ENCODE measurements around the gene EPHB1.

The EPHB1 gene

DNA sequence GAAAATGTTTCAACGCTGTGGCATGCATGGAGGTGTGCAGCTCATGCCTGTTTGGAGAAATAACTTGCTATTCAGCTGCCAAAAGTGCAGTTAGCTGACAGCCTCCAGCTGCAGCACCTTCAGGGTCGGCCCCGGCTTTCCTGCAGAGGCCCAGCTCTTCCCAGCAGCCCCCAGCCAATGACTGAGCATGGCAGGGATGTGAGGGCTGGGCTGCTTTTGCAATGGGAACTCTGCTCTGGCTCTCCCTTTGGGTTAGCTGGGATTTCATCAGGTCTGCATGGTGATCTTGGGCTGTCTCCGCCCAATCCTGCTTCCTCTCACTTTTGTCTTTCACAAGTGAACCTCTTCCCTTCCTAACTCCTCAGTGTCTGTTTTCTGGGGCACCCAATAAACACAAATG is 396.6 kb downstream of the EPHB1 start:
- H3K9me3 Mint-ChIP-seq, result no peaks in the 10 kb centered on the region
- no peaks in the 10 kb centered on the region for H3K4me1 Mint-ChIP-seq (ENCODE audit: low read depth)
- no peaks in the 10 kb centered on the region for H3K36me3 Mint-ChIP-seq (ENCODE audit: low read depth)
- no peak overlapping the region for H3K4me3 Mint-ChIP-seq
- no peaks in the 10 kb centered on the region for H3K27me3 Mint-ChIP-seq
- H3K27ac Mint-ChIP-seq, result no peak overlapping the region

DNA sequence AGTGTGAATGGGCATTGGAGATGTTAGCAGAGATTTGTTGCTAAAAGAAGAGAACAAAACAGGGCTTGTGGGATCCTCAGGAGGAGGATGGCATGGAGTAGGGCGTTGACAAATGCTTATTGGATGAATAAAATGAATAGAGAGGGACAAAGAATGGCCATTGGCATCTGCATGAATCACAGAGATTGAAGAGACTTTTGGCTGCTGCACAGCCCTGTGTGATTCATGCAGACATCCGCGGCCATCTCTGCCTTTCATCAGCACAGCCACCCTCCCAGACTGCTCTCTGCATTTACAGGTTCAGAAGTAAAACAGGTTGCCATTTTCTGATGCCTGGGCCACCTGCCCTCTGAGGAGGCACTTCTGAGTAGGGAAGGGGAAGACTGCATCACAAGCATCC is 397.9 kb downstream of the EPHB1 start:
- H3K4me3 Mint-ChIP-seq, result no peak overlapping the region
- no peaks in the 10 kb centered on the region for H3K4me1 Mint-ChIP-seq (ENCODE audit: low read depth)
- H3K27ac Mint-ChIP-seq, result no peak overlapping the region
- H3K36me3 Mint-ChIP-seq (ENCODE audit: low read depth), result no peaks in the 10 kb centered on the region
- no peaks in the 10 kb centered on the region for H3K27me3 Mint-ChIP-seq
- H3K9me3 Mint-ChIP-seq, result no peaks in the 10 kb centered on the region

DNA sequence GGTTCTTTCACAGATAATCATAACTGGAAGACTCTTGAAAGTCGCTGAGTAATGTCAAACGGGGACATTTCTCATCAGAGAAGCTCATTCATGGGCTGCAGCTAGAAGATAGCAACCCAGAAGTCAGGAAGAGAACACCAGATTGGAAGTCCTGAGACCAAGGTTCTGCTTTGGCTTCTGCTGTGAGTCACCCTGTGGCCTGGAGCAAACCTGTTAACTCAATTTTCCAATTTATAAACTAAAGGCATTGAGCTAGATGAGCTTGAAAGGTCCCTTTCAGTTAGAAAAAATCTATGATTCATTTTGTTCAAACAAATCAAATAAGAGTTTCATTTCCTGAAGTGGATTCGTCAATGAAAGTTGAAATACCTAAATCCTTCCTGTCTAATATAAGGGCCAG is 402.2 kb downstream of the EPHB1 start:
- no peaks in the 10 kb centered on the region for H3K4me1 Mint-ChIP-seq (ENCODE audit: low read depth)
- H3K27ac Mint-ChIP-seq, result no peak overlapping the region
- no peaks in the 10 kb centered on the region for H3K27me3 Mint-ChIP-seq
- no peaks in the 10 kb centered on the region for H3K36me3 Mint-ChIP-seq (ENCODE audit: low read depth)
- no peaks in the 10 kb centered on the region for H3K9me3 Mint-ChIP-seq
- no peak overlapping the region for H3K4me3 Mint-ChIP-seq

DNA sequence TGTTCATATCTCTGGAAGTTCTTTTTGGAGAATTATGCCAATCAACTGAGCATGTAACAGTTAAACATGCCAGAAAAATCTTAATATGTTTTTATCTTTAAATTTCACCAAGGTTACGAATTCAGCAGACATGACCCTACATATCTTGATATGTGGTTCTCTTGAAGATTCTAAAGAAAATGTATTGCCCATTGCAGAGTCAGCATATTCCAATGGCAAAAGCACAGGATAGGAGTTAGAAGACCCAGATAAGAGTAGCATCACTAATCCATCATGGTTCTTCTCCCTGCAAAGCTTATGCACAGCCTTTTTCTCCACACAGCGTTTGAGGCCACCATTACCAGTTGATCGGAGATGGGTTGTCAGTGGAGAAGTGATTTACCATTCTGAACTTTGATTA is 402.8 kb downstream of the EPHB1 start:
- Mint-ChIP-seq H3K9me3 (peaks cover under 1% of the 10 kb centered on the region), H3K4me3 (no peak overlapping the region), H3K4me1 (ENCODE audit: low read depth) (no peaks in the 10 kb centered on the region), H3K27ac (no peak overlapping the region), H3K36me3 (ENCODE audit: low read depth) (no peaks in the 10 kb centered on the region), H3K27me3 (no peaks in the 10 kb centered on the region)

DNA sequence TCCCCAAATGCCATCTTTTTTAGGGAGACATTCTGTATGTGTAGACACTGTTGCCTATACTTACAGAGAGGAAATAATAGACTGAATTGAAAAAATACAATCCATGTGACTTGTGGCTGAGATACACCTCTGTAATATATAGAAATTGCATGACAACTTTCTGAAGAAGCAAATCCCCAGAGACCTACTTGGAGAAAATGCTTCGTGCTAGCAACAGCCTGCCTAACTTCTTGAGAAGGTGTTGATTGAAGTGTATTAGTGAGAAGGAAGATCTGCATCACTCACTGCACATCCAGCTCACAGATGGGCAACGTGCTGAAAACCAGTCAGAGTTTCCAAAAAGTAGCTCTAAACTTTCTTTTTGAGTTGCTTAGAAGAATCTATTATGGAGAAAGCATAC is 404.1 kb downstream of the EPHB1 start:
- H3K9me3 Mint-ChIP-seq, result peaks cover 3% of the 10 kb centered on the region
- H3K27me3 Mint-ChIP-seq, result no peaks in the 10 kb centered on the region
- H3K4me3 Mint-ChIP-seq, result no peak overlapping the region
- no peaks in the 10 kb centered on the region for H3K36me3 Mint-ChIP-seq (ENCODE audit: low read depth)
- no peak overlapping the region for H3K27ac Mint-ChIP-seq
- no peaks in the 10 kb centered on the region for H3K4me1 Mint-ChIP-seq (ENCODE audit: low read depth)

DNA sequence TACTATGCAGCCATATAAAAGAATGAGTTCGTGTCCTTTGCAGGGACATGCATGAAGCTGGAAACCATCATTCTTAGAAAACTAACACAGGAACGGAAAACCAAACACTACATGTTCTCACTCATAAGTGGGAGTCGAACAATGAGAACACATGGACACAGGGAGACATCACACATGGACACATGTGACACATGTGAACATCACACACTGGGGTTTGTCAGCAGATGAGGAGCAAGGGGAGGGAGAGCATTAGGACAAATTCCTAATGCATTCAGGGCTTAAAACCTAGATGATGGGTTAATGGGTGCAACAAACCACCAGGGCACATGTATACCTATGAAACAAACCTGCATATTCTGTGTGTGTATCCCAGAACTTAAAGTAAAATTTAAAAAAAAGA is 408.0 kb downstream of the EPHB1 start:
- peaks cover 7% of the 10 kb centered on the region for H3K9me3 Mint-ChIP-seq
- no peaks in the 10 kb centered on the region for H3K4me1 Mint-ChIP-seq (ENCODE audit: low read depth)
- H3K27ac Mint-ChIP-seq, result no peak overlapping the region
- H3K36me3 Mint-ChIP-seq (ENCODE audit: low read depth), result no peaks in the 10 kb centered on the region
- H3K27me3 Mint-ChIP-seq, result no peaks in the 10 kb centered on the region
- H3K4me3 Mint-ChIP-seq, result no peak overlapping the region

DNA sequence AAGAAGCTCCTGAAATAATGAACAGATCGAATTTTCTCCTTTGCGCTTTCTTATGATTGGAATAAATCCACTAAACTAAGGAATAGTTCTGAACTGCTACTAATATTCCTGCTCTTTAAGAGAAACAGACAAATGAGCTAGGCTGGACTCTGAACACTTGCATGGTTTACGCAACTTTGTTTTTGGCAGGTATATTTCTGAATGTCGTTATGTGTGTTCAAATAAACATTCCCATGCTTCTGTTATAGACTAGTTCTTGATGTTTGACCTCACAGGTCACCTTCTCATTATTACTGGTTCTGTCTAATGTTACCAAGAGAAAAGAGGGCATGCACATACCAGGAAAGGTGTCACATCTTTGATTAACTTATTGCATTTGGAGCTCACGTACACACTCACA is 418.2 kb downstream of the EPHB1 start:
- Mint-ChIP-seq H3K27ac (no peak overlapping the region), H3K27me3 (no peaks in the 10 kb centered on the region), H3K4me3 (no peak overlapping the region), H3K4me1 (ENCODE audit: low read depth) (no peaks in the 10 kb centered on the region), H3K9me3 (no peaks in the 10 kb centered on the region), H3K36me3 (ENCODE audit: low read depth) (no peaks in the 10 kb centered on the region)

DNA sequence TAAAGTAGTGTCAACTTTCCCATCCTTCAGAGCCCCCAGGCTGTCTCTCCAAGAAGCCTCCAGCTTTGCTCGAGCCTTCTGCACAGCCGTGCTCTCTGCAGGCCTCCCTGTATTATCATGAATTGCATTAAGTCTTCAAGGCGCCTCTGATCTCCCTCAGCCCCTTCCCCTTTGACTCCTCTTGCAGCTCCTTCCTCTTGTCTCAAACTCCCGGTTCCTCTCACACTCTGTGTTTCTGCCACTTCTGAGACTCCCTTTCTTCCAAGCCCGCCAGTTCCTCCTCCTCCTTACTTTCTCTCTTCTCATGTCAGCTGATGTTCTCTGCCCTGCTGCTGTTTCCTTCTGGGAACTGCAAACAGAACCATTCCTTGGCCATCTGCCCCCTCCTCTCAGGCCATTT is 418.8 kb downstream of the EPHB1 start:
- Mint-ChIP-seq H3K27me3 (no peaks in the 10 kb centered on the region), H3K36me3 (ENCODE audit: low read depth) (no peaks in the 10 kb centered on the region), H3K27ac (no peak overlapping the region), H3K4me1 (ENCODE audit: low read depth) (no peaks in the 10 kb centered on the region), H3K9me3 (no peaks in the 10 kb centered on the region), H3K4me3 (no peak overlapping the region)

DNA sequence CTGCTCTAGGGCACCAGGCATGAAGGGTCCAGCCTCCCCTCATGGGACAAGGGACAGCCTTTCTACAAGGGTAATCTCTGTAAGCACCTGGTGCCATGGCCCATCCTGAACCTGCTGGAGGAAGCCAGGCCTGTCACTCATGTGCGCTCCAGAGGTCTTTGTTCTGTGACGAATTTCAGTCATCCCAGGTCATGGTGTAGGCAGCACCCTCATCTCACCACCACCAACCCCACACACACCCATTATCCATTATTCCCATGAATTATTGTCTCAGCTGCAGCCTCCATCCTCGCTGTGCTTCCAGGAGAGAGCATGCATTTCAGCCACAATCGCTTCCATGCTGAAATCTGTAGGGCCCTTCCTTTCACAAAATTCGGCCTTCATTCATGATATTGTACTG is 419.3 kb downstream of the EPHB1 start:
- H3K4me3 Mint-ChIP-seq, result no peak overlapping the region
- no peaks in the 10 kb centered on the region for H3K9me3 Mint-ChIP-seq
- no peaks in the 10 kb centered on the region for H3K27me3 Mint-ChIP-seq
- no peaks in the 10 kb centered on the region for H3K36me3 Mint-ChIP-seq (ENCODE audit: low read depth)
- no peaks in the 10 kb centered on the region for H3K4me1 Mint-ChIP-seq (ENCODE audit: low read depth)
- H3K27ac Mint-ChIP-seq, result no peak overlapping the region

DNA sequence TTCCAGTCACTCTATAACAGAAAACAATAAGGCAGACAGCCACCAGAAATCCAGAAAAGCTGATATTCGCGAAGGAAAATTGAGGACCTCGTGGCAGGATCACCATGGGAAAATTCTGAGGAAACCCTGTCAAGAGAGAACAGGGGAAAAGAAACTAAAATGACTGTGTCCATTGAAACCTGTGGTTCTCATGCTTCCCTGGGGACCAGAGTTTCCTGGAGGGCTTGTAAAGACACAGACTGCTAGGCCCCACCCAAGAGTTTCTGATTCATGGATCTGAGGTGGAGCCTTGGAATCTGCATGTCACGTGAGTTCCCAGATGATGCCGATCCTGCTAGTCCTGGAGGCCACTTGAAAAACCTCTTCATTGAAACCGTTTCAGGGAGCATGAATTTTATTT is 420.5 kb downstream of the EPHB1 start:
- Mint-ChIP-seq H3K4me1 (ENCODE audit: low read depth) (no peaks in the 10 kb centered on the region), H3K36me3 (ENCODE audit: low read depth) (no peaks in the 10 kb centered on the region), H3K4me3 (no peak overlapping the region), H3K27me3 (no peaks in the 10 kb centered on the region), H3K27ac (no peak overlapping the region), H3K9me3 (no peaks in the 10 kb centered on the region)

DNA sequence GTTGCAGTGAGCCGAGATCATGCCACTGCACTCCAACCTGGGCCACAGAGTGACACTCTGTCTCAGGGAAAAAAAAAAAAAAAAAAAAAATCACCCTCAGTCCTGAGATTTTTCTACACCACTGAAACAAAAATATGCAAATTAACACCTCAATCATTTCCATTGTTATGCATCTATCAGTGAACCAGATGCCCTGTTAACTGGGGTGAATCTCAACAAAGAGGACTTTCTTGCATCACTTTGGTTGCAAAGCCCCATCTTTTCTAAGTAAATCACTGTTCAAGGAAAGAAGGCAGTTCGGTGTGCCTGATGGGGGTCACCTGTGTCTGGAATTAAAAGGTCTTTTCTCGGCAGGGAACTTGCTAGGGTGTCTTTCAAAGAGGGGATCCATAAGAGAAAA is 421.6 kb downstream of the EPHB1 start:
- Mint-ChIP-seq H3K27ac (no peak overlapping the region), H3K4me1 (ENCODE audit: low read depth) (no peaks in the 10 kb centered on the region), H3K27me3 (no peaks in the 10 kb centered on the region), H3K4me3 (no peak overlapping the region), H3K36me3 (ENCODE audit: low read depth) (no peaks in the 10 kb centered on the region), H3K9me3 (no peaks in the 10 kb centered on the region)

DNA sequence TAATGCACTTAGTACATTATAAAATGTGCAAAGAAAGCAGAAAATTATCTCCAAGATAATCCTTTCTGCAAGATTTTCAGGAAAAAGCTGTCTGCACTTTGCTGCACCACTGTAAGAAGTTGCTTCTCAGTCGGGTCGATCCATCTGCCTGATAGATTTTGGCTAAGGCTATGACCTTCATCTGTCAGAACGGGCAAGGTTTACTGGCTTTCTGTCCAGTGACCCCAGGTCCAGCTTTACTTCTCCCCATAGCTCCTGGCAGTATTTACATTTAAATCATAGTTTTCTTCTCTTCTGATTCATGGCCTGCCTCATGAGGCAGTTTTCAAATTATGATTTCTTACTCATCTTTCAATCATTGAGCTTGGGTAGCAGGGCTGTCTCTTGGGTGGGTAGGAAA is 422.7 kb downstream of the EPHB1 start:
- Mint-ChIP-seq H3K4me3 (no peak overlapping the region), H3K27me3 (no peaks in the 10 kb centered on the region), H3K36me3 (ENCODE audit: low read depth) (no peaks in the 10 kb centered on the region), H3K4me1 (ENCODE audit: low read depth) (no peaks in the 10 kb centered on the region), H3K9me3 (no peaks in the 10 kb centered on the region), H3K27ac (no peak overlapping the region)

DNA sequence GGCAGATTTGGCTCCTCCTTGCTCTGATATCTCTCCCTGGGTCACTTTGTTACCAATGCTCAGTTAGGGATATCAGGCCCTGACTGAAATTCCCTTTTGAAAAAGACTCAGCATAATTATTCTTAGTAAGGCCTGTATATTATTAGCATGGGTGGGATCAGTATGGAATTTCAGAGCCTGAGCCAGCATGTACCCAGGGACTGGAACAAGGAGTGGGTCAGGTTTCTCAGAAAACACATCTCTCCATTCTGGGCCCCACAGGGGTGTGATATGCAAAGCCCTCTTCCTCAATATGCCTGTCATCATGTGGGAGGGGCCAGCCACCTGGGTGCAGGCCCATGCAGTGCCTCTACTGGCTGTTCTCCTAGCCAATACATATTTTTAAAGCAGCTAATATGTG is 423.2 kb downstream of the EPHB1 start:
- H3K4me1 Mint-ChIP-seq (ENCODE audit: low read depth), result no peaks in the 10 kb centered on the region
- no peak overlapping the region for H3K4me3 Mint-ChIP-seq
- H3K27me3 Mint-ChIP-seq, result no peaks in the 10 kb centered on the region
- no peaks in the 10 kb centered on the region for H3K9me3 Mint-ChIP-seq
- H3K27ac Mint-ChIP-seq, result no peak overlapping the region
- H3K36me3 Mint-ChIP-seq (ENCODE audit: low read depth), result no peaks in the 10 kb centered on the region

DNA sequence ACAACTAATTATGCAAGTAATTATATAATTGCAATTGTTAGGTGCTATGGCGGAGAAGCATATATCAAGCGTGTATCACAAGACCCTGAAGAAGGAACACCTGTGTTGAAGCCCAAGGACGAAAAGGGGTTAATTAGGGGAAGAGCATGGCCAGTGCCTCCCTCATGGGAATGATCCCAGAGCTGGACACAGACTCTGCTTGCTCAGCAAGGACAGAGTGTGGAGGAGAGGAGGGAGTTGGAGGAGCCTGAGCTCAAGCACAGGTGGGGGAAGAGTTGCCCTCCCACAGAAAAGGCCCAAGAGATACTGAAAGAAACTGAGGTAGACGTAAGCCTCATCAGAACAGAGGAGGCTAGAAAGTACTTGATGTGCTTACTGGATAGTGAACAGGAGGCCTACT is 423.7 kb downstream of the EPHB1 start:
- H3K27me3 Mint-ChIP-seq, result no peaks in the 10 kb centered on the region
- no peaks in the 10 kb centered on the region for H3K9me3 Mint-ChIP-seq
- no peak overlapping the region for H3K4me3 Mint-ChIP-seq
- no peaks in the 10 kb centered on the region for H3K4me1 Mint-ChIP-seq (ENCODE audit: low read depth)
- no peak overlapping the region for H3K27ac Mint-ChIP-seq
- H3K36me3 Mint-ChIP-seq (ENCODE audit: low read depth), result no peaks in the 10 kb centered on the region

DNA sequence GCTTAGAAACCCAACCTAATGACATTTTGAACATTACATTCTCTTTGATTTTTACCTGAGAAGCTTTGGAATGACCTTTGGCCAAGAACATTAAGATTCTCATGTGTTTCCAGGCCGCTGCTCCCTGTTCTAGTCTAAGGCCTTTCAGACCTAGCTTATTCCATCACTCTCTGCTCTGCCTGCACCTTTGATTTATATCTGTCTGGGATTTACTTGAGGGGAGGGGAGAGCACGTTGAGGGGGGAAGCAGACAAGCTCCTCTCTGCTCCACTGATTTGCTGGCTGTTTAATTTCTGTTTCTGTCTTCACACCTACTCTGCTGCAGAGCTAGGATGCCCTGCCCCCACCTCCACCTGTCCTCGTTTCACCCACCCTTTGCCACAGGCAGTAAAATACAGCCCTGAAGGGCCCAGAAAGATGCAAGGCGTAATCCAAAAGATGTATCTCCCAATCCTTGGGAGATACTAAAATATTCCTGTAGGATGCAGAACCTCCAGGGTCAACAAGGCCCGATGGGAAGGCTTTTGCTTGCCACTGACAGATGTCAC is 429.8 kb downstream of the EPHB1 start:
- H3K36me3 Mint-ChIP-seq (ENCODE audit: low read depth), result no peaks in the 10 kb centered on the region
- no peaks in the 10 kb centered on the region for H3K9me3 Mint-ChIP-seq
- no peak overlapping the region for H3K27ac Mint-ChIP-seq
- H3K27me3 Mint-ChIP-seq, result no peaks in the 10 kb centered on the region
- no peak overlapping the region for H3K4me3 Mint-ChIP-seq
- H3K4me1 Mint-ChIP-seq (ENCODE audit: low read depth), result no peaks in the 10 kb centered on the region

DNA sequence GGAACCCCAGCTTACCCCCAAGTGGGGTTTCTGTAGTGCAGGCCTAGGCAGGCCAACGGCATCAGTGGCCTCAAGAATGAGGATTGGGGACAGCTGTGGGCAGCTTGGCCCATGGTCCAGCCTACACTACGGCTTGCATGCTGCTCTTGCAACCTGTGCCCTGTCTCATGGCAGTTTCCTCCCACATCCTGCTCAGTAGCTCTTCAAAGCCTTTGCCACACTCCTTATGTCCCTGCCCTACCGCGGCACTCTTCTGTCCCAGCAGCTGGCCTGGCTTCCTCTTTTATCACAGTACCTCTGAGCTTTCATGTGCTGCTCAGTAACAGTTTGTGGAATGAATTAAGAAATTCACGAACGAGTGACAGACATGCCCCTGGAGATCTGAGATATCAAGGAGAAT is 431.0 kb downstream of the EPHB1 start:
- no peaks in the 10 kb centered on the region for H3K9me3 Mint-ChIP-seq
- no peaks in the 10 kb centered on the region for H3K36me3 Mint-ChIP-seq (ENCODE audit: low read depth)
- no peaks in the 10 kb centered on the region for H3K4me1 Mint-ChIP-seq (ENCODE audit: low read depth)
- H3K27ac Mint-ChIP-seq, result no peak overlapping the region
- no peak overlapping the region for H3K4me3 Mint-ChIP-seq
- H3K27me3 Mint-ChIP-seq, result no peaks in the 10 kb centered on the region

DNA sequence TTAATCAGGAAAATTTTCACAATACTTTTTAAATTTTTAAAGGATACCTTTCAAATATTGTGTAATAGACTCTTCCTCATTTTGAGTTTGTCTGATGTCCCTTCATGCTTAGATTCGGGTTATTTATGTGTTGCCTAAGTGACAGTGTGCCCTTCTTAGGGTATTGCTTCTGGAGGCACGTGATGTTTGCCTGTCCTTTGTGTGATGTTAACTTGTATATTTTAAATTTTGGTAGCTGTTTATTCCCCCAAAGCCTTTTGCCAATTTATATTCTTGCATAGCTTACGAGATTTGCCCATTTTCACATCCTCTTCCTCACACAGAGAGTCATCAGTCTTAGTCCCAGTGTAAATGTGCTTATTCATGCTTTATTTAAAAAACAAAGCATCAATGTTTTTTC is 433.1 kb downstream of the EPHB1 start:
- Mint-ChIP-seq H3K4me3 (no peak overlapping the region), H3K27me3 (no peaks in the 10 kb centered on the region), H3K27ac (no peak overlapping the region), H3K9me3 (peaks cover 4% of the 10 kb centered on the region), H3K36me3 (ENCODE audit: low read depth) (no peaks in the 10 kb centered on the region), H3K4me1 (ENCODE audit: low read depth) (no peaks in the 10 kb centered on the region)
